ENCODE measurements around the gene MAU2.

Gene MAU2

GRCh38 chr19:19276851-19277250 lies 43.8 kb upstream of the MAU2 start:
- Histone ChIP-seq H3F3A (ENCODE audit: insufficient read depth, low read length) (no peaks in the 10 kb centered on the region), H4K20me1 (ENCODE audit: insufficient read depth, low read length) (no peaks in the 10 kb centered on the region)

GRCh38 chr19:19278315-19278714 lies 42.3 kb upstream of the MAU2 start:
- Histone ChIP-seq H3K27me3 (ENCODE audit: insufficient read depth, low read length) (no peaks in the 10 kb centered on the region), H3K9ac (ENCODE audit: low read length) (no peak overlapping the region), H3F3A (ENCODE audit: insufficient read depth, low read length) (no peaks in the 10 kb centered on the region), H3K4me2 (ENCODE audit: low read length) (no peak overlapping the region), H3K79me2 (ENCODE audit: insufficient read depth, low read length) (no peaks in the 10 kb centered on the region), H3K36me3 (ENCODE audit: insufficient read depth, low read length) (peaks cover 58% of the 10 kb centered on the region), H3K27ac (ENCODE audit: low read depth, low read length, poor library complexity, severe bottlenecking) (no peak overlapping the region), H4K20me1 (ENCODE audit: insufficient read depth, low read length) (no peaks in the 10 kb centered on the region), H3K9me2 (ENCODE audit: low read depth, low read length) (no peaks in the 10 kb centered on the region), H3K4me1 (ENCODE audit: insufficient read depth, low read length, severe bottlenecking) (no peaks in the 10 kb centered on the region), H3K9me3 (ENCODE audit: low read length) (no peaks in the 10 kb centered on the region), H3K4me3 (ENCODE audit: low read depth, low read length, poor library complexity, severe bottlenecking) (no peak overlapping the region), H2AFZ (ENCODE audit: low read length) (no peak overlapping the region)
- no peak for TF ChIP-seq CTCF (IDR thresholded peaks at IDR 0.05; ENCODE audit: low read length)
- TF ChIP-seq EZH2 (IDR thresholded peaks at IDR 0.05; ENCODE audit: borderline replicate concordance, low read length) = no peak

More at GRCh38 chr19:19276851-19277250, 43.8 kb upstream of the MAU2 start:
- H3K9me2 ChIP-seq (ENCODE audit: low read depth, low read length) = no peaks in the 10 kb centered on the region
- peaks cover 58% of the 10 kb centered on the region for H3K36me3 ChIP-seq (ENCODE audit: insufficient read depth, low read length)
- no peaks in the 10 kb centered on the region for H3K9me3 ChIP-seq (ENCODE audit: low read length)
- no peak overlapping the region for H2AFZ ChIP-seq (ENCODE audit: low read length)
- no peak overlapping the region for H3K27ac ChIP-seq (ENCODE audit: low read depth, low read length, poor library complexity, severe bottlenecking)
- H3K79me2 ChIP-seq (ENCODE audit: insufficient read depth, low read length) = no peaks in the 10 kb centered on the region
- H3K27me3 ChIP-seq (ENCODE audit: insufficient read depth, low read length) = no peaks in the 10 kb centered on the region
- no peaks in the 10 kb centered on the region for H3K4me1 ChIP-seq (ENCODE audit: insufficient read depth, low read length, severe bottlenecking)
- TF ChIP-seq CTCF (IDR thresholded peaks at IDR 0.05; ENCODE audit: low read length) = no peak
- no peak for TF ChIP-seq EZH2 (IDR thresholded peaks at IDR 0.05; ENCODE audit: borderline replicate concordance, low read length)
- H3K4me2 ChIP-seq (ENCODE audit: low read length) = no peak overlapping the region
- no peak overlapping the region for H3K4me3 ChIP-seq (ENCODE audit: low read depth, low read length, poor library complexity, severe bottlenecking)
- no peak overlapping the region for H3K9ac ChIP-seq (ENCODE audit: low read length)

GRCh38 chr19:19279062-19279612 lies 41.5 kb upstream of the MAU2 start:
- Histone ChIP-seq H3K9me3 (ENCODE audit: low read length) (no peaks in the 10 kb centered on the region), H3K79me2 (ENCODE audit: insufficient read depth, low read length) (no peaks in the 10 kb centered on the region), H3K9me2 (ENCODE audit: low read depth, low read length) (no peaks in the 10 kb centered on the region), H3F3A (ENCODE audit: insufficient read depth, low read length) (no peaks in the 10 kb centered on the region), H3K27ac (ENCODE audit: low read depth, low read length, poor library complexity, severe bottlenecking) (no peak overlapping the region), H3K4me3 (ENCODE audit: low read depth, low read length, poor library complexity, severe bottlenecking) (no peak overlapping the region), H3K36me3 (ENCODE audit: insufficient read depth, low read length) (peaks cover 65% of the 10 kb centered on the region), H4K20me1 (ENCODE audit: insufficient read depth, low read length) (no peaks in the 10 kb centered on the region), H2AFZ (ENCODE audit: low read length) (no peak overlapping the region), H3K9ac (ENCODE audit: low read length) (no peak overlapping the region), H3K27me3 (ENCODE audit: insufficient read depth, low read length) (no peaks in the 10 kb centered on the region), H3K4me1 (ENCODE audit: insufficient read depth, low read length, severe bottlenecking) (no peaks in the 10 kb centered on the region), H3K4me2 (ENCODE audit: low read length) (no peak overlapping the region)
- TF ChIP-seq EZH2 (IDR thresholded peaks at IDR 0.05; ENCODE audit: borderline replicate concordance, low read length) (no peak), CTCF (IDR thresholded peaks at IDR 0.05; ENCODE audit: low read length) (no peak)
